DLD1 (cell line): Measurements from ENCODE around the gene GLB1L.
"Not testable (repeated sequence)": the region's sequence is repeated elsewhere in the genome, so short reads cannot be mapped to it uniquely, and the experiment has no call there.

ENCODE experiments used
- in situ Hi-C: cut with HindIII; loops from 2 replicates; pipeline ENCODE4 v1.10.0; 2017; ENCODE audit warnings: low sequenced_read_pairs

Gene GLB1L

GRCh38 chr2:219281588-219281987 lies 36.3 kb upstream of the GLB1L start:
- in situ Hi-C loops = no loop called here

GRCh38 chr2:219280651-219281050 lies 35.4 kb upstream of the GLB1L start:
- in situ Hi-C loops = no loop called here

GRCh38 chr2:219279916-219280516 lies 34.8 kb upstream of the GLB1L start:
- in situ Hi-C loops = no loop called here

- in situ Hi-C loops = no loop called here
Observed at GRCh38 chr2:219279151-219279915, 34.1 kb upstream of the GLB1L start, which contains the start of gene DNAJB2. DNAJB2 (plus strand) TSS chr2:219279366; CDS start chr2:219279834, 468 bp downstream.

- in situ Hi-C loops = no loop called here
Observed at GRCh38 chr2:219278655-219279150, 33.5 kb upstream of the GLB1L start.

- in situ Hi-C loops = no loop called here
Observed at GRCh38 chr2:219277703-219278654, 32.7 kb upstream of the GLB1L start.

- in situ Hi-C loops = no loop called here
Observed at GRCh38 chr2:219274361-219274921, 29.2 kb upstream of the GLB1L start.

GRCh38 chr2:219273937-219274336 lies 28.7 kb upstream of the GLB1L start:
- in situ Hi-C loops = no loop called here

GRCh38 chr2:219272995-219273394 lies 27.8 kb upstream of the GLB1L start:
- in situ Hi-C loops = no loop called here

GRCh38 chr2:219272356-219272755 lies 27.1 kb upstream of the GLB1L start:
- in situ Hi-C loops = no loop called here

- in situ Hi-C loops = no loop called here
Observed at GRCh38 chr2:219271021-219271420, 25.8 kb upstream of the GLB1L start.

GRCh38 chr2:219270055-219270372 lies 24.8 kb upstream of the GLB1L start:
- in situ Hi-C loops = no loop called here

GRCh38 chr2:219269362-219270054 lies 24.3 kb upstream of the GLB1L start:
- in situ Hi-C loops = loop anchor here (10.0 kb wide), 1 partner anchor 225 kb away; the partner anchor contains the start of gene CFAP65

- in situ Hi-C loops = loop anchor here (10.0 kb wide), 1 partner anchor 223 kb away; the partner anchor contains the start of gene CFAP65
Observed at GRCh38 chr2:219268294-219268693, 23.1 kb upstream of the GLB1L start.

GRCh38 chr2:219266886-219267285 lies 21.6 kb upstream of the GLB1L start:
- in situ Hi-C loops = loop anchor here (10.0 kb wide), 1 partner anchor 222 kb away; the partner anchor contains the start of gene CFAP65

GRCh38 chr2:219266232-219266631 lies 21.0 kb upstream of the GLB1L start:
- in situ Hi-C loops = loop anchor here (10.0 kb wide), 1 partner anchor 221 kb away; the partner anchor contains the start of gene CFAP65

- in situ Hi-C loops = loop anchor here (10.0 kb wide), 1 partner anchor 216 kb away; the partner anchor contains the start of gene CFAP65
Observed at GRCh38 chr2:219261024-219261855, 16.0 kb upstream of the GLB1L start.

GRCh38 chr2:219258942-219259341 lies 13.7 kb upstream of the GLB1L start:
- in situ Hi-C loops = not testable (repeated sequence)

GRCh38 chr2:219254590-219255201 lies 9.5 kb upstream of the GLB1L start:
- in situ Hi-C loops = no loop called here
